HG03565 (cell line): ENCODE measurements around the gene LIG1.
"Not testable (repeated sequence)": the region's sequence is repeated elsewhere in the genome, so short reads cannot be mapped to it uniquely, and the experiment has no call there.

Experiments used
- ATAC-seq: cut with Tn5 transposase; IDR thresholded peaks from one replicate; pipeline ENCODE4 v1.9.1; 2021; ENCODE audit warnings: mild to moderate bottlenecking, moderate library complexity; ENCODE audit not compliant: unreplicated experiment

Gene LIG1

DNA sequence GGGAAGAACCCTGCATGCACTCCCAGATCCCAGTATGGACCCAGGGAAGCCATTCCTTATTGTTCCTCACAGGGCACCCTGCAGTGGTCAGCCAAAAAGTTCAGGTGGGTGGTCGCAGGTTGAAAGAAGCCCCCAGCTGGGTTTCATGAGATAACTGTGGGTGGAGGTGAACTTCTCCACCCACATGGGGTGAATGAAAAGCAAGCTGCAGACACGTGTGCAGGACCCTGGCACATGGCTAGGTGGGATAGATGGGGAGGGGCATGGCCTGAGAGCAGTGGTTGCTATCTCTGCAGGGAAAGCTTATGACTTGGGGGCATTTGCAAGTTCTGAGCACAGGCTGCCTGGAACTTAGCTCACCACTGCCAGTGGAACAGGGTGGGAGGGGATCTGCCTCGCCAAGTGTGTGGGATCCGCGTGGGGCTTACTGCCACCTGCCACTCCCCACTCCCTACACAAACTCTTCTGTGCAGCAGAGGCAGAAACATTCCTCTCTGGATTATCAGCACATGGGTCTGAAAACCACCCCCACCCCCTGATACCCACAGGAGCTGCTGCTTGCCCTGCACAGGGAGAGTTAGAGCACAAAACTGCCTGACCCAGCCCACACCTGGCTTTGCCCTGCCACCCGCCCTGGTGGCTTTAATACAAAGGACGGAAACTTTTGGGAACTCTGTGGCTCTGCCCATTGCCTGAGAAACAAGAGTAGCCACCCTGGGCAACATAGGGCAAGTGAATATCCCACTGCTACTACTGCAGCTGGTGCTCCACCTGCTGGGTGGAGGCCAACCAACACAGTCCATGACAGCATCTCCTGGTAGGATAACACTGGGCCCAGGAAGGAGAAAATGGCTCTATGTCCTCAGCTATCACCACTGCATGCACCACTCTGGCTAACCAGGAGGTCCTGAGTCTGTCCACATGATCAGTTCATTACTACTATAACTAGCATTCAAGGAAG lies 84.0 kb downstream of the LIG1 start:
- ATAC-seq, result no peak

DNA sequence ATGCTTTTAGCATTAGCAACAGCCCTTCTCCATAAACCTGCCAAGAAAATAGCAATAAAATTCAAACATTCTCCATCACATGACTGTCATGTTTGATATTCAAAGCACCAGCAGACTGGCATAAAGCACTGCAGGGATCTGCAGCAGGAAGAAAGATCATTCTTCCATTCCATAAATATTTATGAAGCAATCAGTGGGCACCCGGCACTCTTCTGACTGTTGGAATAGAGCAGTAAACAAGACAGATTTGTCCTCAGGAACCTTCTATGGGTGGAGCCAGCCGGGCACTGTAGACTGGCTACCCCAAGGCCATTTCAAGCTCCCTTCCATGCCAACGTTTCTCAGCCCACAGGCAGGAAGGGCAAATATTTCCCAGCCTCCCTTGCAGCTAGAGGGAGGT lies 85.1 kb downstream of the LIG1 start:
- no peak for ATAC-seq

DNA sequence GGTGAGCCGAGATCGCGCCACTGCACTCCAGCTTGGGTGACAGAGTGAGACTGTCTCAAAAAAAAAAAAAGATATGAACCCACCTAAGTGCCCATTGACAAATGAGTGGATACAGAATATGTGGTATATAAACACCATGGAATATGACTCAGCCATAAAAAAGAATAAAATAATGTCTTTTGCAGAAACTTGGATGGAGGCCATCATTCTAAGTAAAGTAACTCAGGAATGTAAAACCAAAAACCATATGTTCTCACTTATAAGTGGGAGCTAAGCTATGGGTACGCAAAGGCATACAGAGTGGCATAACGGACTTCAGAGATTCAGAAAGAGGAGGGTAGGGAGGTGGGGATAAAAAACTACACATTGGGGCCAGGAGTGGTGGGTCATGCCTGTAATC lies 89.0 kb downstream of the LIG1 start:
- ATAC-seq, result no peak

DNA sequence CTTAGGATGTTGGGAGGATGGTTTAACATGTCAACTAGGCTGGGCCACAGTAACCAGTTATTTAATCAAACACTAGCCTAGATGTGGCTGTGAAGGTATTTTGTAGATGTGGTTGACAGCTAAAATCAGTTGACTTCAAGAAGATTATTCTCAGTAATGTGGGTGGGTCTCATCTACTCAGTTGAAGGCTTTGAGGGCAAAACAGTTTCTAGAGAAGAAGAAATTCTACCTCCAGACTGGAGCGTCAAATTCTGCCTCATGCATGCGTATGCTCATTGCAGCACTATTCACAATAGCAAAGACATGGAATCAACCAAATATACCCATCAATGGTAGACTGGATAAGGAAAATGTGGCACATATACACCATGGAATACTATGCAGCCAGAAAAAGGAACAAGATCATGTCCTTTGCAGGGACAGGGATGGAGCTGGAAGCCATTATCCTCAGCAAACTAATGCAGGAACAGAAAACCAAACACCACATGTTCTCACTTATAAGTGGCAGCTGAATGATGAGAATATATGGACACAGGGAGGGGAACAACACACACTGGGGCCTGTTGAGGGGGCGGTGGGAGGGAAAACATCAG lies 99.9 kb downstream of the LIG1 start:
- ATAC-seq, result not testable (repeated sequence)

DNA sequence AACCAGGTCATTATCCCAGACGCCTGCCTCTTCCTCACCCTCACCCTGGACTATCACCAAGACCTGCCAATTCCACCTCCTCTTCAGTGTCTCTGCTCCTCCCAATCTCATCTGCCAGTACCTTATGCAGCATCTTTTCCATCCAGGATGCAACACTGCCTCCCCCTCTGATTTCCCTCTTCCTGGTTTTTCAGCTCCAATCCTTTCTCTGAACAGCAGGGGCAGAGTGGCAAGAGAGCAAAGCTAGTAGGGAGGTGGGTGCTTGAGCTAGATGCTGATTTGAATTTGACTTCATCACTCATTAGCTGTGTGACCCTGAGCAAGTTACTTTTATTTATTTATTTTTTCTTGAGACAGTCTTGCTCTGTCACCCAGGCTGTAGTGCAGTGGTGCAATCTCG lies 100.7 kb downstream of the LIG1 start:
- ATAC-seq, result no peak
